Stimulated activated CD8-positive, alpha-beta memory T cell treated with anti-CD3 and anti-CD28 coated beads, Interleukin-15, amount 100 ng/mL, for 48 hours (primary cell): ENCODE measurements around the gene CASK.

Experiments
- DNase-seq, 2 donors: peaks; one replicate each; pipeline ENCODE4 v3.0.0-alpha.2; 2020; ENCODE audit warnings: low read depth in 2 of 2

The CASK gene, protein sequence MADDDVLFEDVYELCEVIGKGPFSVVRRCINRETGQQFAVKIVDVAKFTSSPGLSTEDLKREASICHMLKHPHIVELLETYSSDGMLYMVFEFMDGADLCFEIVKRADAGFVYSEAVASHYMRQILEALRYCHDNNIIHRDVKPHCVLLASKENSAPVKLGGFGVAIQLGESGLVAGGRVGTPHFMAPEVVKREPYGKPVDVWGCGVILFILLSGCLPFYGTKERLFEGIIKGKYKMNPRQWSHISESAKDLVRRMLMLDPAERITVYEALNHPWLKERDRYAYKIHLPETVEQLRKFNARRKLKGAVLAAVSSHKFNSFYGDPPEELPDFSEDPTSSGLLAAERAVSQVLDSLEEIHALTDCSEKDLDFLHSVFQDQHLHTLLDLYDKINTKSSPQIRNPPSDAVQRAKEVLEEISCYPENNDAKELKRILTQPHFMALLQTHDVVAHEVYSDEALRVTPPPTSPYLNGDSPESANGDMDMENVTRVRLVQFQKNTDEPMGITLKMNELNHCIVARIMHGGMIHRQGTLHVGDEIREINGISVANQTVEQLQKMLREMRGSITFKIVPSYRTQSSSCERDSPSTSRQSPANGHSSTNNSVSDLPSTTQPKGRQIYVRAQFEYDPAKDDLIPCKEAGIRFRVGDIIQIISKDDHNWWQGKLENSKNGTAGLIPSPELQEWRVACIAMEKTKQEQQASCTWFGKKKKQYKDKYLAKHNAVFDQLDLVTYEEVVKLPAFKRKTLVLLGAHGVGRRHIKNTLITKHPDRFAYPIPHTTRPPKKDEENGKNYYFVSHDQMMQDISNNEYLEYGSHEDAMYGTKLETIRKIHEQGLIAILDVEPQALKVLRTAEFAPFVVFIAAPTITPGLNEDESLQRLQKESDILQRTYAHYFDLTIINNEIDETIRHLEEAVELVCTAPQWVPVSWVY

DNA sequence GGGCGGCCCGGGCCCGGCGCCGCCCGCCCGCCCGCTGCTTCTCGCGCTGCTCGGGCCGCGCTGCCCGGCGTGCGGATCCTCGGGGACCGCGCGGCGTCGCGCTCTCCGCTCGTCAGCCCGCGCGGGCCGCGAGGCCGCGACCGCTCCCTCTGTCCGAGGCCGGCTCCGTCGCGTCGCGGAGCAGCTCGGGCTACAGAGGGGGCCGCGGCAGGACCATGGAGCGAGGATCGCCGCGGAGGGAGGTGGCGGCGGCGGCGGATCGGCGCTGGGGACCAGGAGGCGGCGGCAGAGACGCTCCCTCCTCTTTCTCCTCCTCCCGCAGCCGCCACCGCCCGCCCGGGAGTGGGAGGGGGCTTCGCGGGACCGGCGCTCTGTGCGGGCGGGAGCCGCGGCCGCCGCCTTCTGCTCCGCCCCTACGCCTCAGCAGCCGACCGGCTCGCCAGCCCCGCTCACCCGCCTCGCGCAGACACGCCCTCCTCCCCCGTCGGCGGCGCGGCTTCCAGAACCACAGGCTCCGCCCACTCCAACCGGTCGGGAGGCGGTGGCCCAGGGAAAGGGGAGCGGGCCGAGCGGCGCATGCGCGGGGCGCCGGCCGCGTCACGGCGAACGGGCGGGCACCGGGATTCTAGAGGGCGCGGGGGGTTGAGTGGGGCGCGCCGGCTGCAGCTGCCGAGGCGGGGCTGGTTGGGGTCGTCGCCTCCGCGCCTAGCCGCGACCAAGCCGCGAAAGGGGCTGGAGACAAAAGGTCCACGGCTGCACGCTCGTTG lies at the start of gene CASK:
Gene CASK (minus strand): TSS at position 344 of the 767 bp plus-strand sequence. CDS start 566 bp downstream, outside the sequence.
- peak; percentile 80 to 81 for DNase-seq

DNA sequence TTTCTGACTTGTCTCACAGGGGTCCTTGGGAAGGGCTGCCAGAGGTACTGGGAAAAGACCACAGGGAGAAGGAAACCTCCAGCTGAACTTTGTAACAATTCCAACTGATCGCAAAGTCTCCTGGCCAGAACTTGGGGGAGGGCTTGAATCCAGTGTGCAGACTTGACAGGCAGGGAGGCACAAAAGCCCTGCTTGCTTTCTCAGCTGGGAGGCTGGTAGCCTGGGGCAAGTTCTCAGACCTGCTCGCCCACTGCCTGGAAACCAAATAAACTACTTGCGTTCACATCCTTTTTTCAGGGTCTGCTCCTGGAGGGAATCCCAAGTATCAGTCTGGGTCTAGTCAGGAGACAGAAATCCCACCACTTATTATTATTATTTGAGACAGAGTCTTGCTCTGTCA lies 48.0 kb upstream of the CASK start:
- no peak for DNase-seq

DNA sequence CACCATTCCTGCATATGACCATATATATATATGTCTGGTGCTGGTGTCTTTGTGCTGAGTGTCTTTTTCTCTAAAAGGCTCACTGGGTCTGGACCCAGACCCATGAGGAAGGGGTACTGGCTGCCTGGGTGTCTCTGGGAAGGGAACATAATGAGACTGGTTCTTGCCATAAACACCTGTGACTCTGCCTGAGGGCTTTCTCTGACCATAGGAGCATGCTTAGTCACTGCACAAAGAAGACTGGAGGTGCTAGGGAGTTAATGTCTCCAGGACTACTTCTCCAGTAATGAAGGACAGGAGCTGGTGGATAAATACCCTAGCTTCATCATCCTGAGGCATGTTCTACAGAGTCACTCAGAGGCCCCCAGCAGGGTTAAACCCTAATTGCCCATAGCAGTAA lies 47.1 kb upstream of the CASK start:
- DNase-seq: no peak

DNA sequence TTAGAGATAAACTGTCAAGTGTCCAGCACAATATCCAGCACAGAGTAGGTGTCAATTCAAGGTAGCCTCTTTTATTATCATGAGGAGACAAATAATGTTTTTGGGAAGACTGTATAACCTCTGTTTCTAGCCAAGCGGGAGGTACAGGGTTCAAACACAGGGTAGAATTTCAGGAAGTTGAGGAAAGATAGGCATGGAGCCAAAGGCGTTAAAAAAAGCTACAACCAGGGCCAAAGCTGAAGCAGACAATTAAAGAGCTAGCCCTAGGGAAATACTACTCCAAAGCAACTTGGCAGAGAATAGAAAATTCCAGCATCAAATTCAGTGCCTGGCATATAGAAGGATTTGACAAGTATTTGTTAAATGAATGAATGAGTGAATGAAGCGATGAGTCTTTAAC lies 40.0 kb upstream of the CASK start:
- DNase-seq: no peak

DNA sequence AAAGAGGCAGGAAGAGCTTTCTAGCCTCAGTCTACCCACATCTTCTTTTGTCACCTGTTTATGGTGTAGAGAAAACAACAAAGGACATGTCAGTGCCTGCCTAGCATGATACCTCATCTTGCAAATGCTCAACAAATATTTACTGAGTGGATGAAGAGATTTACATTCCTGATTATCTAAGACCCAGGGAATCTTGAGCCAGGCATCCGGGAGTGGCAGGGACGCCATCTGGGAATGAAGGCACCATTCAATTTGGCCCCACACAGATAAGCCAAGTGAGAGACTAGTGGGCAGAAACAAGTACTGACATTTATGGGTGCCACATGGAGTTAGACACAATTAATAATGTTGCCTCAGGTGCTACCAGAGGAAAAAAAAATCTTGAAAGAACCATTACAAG lies 36.8 kb upstream of the CASK start:
- DNase-seq: no peak

DNA sequence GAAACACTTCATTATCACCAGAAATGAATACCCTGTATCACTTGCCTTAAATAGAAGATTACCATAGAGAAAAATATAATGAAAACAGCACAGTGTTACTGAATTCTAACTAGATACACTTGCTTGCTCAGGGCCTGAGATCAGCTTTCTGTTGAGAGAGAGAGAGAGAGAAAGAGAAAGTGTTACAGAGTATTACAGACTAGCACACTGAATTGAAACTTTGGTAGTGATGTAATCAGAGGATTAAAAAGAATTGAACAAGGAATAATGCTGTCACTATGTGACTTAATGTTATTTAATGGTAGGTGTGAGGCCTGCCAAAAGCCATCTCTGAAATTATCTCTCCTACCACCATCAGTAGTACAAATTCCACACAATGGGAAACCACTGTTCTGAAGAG lies 35.5 kb upstream of the CASK start:
- DNase-seq: no peak

DNA sequence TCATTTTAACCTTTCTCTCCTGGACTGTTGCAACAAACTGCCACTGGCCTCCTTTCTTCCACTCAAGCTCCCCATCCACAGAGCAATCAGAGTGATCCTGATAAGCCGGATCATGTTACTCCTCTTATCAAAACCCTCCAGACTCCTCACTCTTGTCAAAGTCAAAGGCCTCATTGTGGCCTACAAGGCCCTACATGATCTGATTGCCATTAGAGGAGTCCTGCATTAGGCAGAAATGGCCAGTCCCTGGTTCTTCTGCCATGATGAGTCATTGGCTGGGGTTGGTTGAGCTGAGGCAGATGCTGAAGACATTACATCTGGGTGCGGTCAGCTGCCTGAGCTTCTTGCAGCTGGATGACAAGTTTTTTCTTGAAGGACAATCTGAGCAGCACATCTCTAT lies 32.7 kb upstream of the CASK start:
- DNase-seq: no peak

DNA sequence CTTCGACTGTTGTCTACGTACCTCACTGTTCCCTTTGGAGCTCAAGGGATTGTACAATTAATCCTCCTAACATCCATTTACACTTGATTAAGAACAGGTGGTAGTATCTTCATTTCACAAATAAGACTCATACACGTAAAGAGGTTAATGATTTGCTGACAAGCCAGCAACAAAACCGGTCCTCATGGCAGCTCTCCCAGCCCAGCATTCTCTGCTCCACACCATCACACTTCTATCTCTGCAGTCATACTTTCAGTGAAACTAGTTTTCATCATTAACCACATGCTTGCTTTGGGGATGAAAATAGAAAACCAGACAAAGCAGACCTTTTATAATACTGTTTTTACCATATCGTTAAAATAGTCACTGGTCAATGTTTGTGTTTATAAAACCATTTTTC lies 28.7 kb upstream of the CASK start:
- no peak for DNase-seq

DNA sequence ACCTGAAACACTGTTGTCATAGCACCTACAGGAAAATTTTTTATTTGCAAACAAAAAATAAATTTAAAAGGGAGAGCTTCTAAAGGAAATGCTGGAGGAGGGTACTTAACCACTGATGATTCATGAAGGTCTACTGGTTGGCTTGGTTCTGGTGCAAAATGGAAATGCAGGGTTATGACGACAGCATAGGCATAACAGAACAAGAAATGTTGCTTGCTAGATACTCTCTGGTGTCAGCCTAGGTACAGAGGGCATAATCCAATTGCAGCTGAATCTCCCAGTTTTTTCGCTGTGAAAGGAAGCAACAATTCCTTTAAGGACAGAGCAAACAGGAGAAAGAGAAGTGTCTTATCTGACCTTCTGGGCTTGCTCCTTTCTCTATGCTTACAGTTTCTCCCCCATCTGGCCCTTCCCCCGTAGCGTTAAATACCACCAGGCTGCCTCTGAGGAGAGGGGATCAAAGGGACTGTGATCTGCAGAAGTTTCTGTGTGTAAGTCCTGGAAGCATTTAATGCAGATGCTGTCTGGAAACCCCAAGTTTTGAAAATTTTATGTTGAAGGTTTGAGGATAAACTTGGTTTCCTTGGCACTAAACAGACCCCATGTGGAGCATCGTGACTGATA lies 23.7 kb upstream of the CASK start:
- no peak for DNase-seq

DNA sequence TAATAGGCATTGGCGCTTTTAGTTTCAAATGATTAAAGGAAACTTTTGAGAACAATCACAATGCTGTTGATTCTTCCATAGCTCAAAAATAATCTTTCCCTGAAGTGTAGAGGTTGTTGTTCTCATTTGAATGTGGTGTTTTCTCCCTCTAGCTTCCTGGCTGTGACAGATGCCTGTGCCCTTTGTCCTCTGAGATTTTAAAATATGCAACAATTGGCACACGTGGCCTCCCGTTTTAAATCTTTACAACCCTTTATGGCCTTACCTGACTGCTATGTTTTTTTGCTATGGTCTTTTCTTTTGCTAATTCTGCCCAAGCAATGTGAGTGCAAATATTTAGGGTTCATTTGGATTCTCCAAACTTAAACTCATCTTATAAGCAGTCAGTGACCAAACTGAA lies 22.9 kb upstream of the CASK start:
- DNase-seq: no peak

DNA sequence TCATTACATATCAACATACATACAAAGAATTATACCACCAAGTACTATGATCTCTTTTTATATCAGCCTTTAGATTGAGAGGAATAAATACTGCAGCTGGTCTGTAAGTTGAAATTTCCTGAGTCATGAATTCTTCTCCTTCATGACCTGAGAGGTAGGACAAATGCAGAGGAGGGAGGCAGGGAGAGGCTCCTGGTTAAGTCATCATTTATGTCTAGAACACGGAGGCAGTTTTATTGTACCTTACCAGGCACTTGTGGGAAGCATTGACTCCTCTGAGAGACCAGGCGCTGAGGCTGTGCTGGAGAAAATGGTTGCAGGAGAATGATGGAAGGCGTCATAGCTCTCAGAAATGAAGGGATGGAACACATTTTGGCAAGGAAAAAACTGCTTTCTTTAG lies 12.5 kb upstream of the CASK start:
- DNase-seq: no peak

DNA sequence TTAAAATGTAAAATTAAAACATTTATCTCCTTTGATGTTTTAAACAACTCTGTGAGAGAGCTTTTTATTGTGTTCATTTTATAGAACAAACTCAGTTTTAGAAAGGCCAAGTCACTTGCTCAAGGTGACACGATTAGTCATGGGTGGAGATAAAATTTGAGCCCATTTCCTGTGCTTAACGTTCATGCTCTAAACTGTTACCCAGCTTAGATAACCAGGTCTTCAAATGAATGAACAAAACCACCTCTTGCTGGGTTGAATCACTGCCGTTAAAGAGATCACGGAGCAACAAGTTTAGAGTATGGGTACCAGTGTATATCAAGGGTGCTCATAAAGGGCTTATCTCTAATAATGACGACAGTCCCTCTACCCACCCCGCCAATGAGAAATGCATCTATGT lies 10.2 kb upstream of the CASK start:
- no peak for DNase-seq

DNA sequence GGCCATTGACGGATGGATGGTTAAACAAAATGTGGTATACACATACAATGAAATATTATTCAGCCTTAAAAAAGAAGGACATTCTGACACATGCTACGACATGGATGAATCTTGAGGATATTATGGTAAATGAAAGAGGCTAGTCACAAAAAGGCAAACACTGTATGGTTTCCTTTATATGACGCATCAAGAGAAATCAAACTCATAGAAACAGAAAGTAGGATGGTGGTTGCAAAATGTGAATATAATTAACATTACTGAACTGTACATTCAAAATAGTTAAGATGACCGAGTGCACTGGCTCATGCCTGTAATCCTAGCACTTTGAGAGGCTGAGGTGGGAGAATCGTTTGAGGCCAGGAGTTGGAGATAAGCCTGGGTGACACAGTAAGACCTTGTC lies 9.5 kb upstream of the CASK start:
- DNase-seq: no peak

DNA sequence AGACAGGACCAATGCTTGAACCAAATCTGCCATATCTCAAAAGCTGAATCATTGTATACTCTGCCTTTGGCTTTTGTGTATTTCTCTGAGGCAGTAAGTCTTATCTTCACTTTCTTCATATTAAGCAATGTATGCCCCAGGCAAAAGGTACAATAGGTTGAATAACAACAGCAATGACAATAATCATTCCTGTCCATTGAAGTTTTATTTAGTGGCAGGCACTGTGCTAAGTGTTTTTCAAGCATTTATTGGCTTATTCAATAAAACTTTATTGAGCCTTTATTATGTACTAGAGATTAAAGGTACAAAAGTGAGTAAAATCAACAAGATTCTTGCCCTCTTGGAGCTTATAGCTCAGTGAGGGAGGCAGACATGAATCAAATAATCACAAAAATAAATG lies 8.2 kb upstream of the CASK start:
- no peak for DNase-seq

DNA sequence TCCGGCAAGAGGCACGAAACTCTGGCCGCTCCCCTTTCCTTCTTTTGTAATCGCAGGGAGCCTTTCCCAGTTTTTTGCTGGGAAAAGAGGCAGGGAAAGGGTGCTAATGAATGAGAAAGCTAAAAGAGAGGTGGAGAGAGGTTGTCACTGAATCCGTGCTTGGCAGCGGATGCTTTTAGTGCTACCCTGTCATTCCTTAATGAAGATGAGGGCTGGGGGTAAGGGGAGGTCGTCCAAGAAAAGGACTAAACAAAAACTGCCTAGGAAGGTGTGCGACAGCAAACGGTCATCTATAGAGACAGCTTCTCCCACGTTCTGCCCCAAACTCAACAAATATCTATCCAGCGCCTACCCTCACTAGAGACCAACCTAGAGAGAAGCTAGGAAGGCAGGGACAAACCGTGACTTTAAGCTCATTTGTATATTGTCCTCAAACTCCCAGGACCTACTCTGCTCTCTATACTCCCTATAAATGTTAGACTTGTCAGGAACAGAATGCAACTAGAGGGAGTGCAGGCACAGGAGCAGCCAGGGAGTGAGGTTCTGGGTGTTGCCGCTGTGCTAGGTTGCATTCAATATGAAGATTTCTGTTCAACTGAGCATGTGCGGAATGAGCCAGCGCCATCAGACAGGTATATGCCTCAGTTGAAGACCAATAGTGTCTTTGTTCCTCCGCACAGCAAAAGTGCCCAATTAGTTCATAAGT lies 777 bp upstream of the CASK start:
- no peak for DNase-seq

DNA sequence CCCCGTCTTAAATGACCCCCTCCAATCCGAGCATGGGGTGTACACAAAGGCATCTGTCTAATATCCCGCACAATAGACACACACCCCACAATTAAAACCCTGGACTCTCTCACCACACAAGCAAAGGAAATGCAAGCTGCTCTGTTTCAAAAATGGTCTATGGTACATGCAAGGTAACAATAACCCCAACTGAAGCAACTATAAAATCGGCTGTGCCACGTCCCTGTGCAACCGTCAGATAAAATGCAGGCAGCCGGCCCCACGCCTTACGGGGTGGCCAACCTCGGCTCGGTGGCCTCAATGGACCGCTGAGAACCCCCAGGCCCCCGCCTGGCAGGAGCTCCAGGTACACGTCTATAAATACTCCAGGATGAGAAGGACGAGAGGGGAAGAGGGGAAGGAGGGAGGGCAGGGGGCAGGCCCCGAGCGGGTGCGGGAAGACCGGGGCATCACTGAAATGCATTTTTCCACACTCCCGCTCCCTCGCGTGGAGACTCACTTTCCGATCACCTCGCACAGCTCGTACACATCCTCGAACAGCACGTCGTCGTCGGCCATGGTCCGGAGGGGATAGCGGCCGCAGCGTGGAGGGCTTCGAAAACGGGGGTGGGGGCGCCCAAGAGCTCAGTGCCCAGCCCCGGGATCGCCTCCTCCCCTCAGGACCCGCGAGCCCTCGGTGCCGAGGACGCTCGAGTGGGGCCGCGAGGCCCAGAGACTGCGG lies 763 bp downstream of the CASK start:
- no peak for DNase-seq

DNA sequence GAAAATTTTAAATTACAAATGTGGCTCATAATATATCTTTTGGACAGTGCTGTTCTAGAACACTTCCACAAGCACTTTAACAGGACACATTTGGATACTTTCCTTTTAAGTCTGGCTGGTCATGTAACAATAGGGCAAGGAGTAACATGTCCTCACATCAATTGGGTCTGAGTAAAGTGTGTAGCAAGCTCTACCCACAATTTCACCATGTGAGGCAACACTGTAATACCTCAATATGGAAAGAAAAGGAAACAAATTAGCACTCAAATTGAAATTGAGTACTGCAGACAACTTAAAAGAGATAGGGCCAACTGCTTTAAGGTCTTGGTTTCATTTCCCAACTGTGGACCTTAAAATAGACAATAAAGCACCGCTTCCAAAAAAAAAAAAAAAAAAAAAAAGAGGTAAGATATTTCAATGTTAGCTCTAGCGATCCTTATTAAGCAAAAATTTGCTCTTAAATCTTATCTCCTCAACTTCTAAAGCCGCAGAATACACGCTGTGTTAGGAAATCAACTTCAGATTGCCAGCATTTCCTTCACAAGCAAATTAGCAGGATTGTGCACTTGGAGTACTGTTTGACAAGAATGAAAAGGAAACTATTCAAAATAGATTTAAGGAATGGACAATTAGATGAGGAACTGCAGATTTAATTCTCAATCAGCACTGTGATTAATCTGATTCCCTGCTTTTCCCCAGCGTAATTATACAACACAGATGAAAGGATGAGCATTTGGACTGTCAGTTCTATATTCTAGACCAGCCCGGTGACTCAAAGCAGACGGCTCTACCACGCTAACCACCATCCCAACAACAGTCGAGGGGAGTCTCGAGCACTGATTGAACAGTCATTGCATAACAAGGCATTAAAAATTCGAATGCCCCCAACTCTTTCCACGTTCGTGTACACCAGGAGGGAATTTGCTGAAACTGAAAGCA lies 1.6 kb downstream of the CASK start:
- no peak for DNase-seq

DNA sequence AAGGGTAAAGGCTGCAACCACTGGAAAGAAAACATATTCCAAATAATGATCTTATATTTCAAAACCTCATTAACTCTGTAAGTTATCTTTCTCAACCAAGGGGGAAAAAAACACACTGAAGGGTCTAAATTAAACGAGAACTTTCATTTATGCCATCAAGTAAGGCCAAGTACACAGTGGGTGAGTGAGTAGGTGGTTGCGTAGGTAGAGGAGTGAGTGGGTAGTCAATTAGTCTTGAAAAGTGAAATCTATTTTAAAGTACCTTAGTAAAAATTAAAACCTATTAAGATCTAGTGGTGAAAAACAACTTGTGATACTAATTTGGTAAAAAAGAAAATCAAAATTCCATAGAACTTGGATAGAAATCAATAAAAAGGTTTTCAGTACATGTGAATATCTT lies 3.5 kb downstream of the CASK start:
- DNase-seq: no peak

DNA sequence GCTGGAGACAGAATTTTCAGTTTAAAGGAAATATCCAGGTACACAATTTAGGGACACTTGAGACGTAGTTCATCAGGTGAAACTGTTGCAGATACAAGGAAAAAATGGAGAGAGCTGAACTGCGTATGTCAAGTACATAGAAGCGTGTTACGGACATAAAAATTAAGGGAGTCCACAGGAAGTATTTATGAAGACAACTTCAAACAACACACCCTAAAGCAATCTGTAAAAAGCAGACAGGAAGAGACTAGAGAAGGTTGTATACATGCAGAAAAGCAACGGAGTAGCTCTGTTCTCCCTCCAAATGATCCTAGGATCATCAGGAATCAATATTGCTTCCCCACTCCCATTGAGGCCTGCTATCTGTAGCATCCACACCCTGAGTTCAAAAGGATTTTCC lies 5.8 kb downstream of the CASK start:
- no peak for DNase-seq
